HTERT RPE-1 (cell line): Measurements from ENCODE around the gene ZNF629.
"Not testable (repeated sequence)": the region's sequence is repeated elsewhere in the genome, so short reads cannot be mapped to it uniquely, and the experiment has no call there.

Experiments
- in situ Hi-C: fragments of 300-500 bp; cut with MboI; formaldehyde crosslinking; loops from 4 replicates; pipeline ENCODE4 v1.14.3; 2020; ENCODE audit warnings: low sequenced_read_pairs

The ZNF629 gene

GRCh38 chr16:30786936-30787612 is at the start of gene ZNF629:
Gene ZNF629, minus strand, starts transcription at chr16:30787205. Its CDS starts 2,723 bp downstream, at chr16:30784482.
- in situ Hi-C loops = no loop called here

DNA sequence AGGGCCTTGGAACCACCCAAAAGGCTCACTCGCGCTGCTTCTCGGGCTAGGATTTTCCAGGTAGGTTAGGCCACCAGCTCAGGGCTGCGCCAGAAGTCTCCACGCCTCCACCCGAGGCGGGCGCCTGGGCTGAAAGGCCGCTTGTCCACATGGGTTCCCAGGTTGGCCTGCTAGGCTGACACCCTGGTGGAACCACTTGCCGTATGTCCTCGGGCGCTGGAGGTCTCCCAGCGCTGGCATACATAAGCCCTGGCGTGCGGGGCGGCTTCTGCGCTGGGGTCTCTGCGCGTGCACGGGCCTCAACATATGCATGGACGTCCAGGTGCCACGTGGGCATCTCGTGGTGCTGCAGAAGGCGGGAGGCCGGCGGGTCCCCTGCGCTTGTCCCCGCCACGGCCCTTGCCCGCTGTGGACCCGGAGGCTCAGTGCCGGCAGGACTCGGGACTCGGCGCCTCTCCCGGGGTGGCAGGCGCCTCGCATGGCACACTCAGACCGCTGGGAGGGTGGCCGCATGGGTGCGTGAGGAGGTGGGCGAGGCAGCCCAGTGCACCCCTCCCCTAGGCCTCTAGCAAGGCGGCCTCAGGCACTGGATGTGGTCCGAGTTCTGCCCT is 47.2 kb upstream of the ZNF629 start:
- in situ Hi-C loops = no loop called here

- in situ Hi-C loops = no loop called here
Observed at GRCh38 chr16:30830072-30830417, 43.0 kb upstream of the ZNF629 start.

DNA sequence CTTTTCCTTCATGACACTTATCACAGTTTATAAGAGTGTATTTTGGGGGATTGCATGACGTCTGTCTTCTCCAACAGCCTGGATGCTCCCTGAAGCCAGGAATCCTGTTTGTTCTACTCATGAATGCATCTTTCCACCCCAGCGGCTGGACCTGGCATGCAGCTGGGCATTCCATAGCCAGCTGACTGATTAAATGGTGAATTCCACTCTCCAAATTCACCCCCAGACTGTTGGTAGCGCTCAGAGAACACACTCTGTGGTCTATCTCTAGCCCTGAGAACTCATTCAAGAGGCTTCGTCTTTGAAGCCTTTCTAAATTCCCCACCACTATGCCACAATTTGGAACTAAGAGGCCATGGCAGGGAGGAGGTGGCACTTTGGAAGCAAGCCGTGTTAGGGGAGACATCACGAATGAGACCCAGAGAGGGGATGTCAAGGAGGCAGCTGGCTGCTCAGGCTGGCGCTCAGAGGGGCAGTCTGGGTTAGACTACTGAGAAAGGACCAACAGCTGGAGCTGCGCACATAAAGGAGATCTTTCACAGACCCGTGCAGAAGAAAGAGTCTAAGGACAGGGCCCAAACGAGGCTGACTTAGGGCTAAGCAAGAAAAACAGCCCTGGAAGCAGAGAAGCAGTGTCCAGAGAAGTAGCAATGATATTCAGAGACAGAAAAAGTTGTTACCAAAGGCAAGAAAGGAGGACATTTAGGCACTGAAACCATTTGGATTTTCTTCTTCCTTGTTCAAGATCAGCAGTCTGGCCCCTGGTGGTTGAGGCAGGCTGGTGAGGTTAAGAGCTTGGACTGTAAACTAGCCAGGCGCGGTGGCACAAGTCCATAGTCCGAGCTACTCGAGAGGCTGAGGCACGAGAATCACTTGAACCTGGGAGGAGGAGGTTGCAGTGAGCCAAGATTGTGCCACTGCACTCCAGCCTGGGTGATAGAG is 42.4 kb upstream of the ZNF629 start:
- in situ Hi-C loops = no loop called here

DNA sequence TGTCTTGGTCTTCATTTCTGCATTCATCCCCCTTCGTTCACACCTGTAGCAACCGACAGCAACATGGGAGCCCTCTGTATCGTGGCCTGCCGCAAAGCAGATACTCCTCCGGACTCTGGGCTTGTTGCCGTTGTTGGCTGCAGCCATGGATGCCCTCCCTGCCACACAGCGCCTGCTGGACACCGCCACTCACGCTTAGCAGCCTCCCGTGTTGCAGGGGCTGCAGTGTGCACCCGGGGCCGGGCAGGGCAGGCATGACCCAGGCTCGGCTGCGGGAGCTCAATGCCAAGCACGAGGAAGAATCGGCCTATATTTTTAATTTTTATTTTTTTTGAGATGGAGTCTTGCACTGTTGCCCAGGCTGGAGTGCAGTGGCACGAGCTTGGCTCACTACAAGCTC is 34.9 kb upstream of the ZNF629 start:
- in situ Hi-C loops = no loop called here

DNA sequence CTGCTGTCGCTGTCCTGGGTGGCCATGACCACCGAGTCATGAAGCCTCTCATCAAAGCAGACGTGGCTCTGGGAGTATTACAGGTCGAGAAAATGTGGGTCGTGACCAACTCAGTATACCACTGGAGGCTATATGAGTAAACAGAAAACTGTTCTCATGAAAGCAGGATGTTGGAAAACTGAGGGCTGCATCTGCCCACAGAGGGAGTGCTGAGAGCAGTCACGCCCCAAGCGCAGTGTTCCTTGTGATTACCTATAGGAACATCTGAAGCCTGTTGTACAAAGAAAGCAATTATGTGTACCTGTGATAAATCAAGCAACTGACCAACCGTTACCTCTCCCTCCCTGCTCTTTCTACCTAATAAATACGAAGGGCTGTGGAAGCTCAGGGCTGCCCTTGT is 34.4 kb upstream of the ZNF629 start:
- in situ Hi-C loops = not testable (repeated sequence)

DNA sequence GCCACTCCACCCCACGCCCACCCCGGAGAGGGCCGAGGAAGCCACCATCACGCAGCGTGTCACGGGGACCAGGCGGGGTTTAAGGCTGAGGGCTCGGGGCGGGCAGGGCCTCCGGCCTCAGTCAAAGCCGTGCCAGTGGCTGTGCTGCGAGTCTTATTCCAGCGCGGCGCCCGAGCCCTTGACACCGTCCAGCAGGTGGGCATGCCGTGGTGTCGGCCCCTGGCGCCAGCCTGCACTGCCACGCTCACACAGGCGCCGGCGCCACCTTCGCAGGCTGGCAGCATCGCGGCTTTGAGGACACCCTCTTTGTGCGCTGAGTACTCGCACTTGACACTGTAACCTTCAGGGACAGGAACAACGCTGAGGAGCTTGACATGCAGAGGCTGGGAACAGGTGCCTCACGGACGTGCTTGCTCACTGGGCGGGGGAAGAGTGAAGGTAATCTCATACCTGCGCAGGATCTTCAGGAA is 34.0 kb upstream of the ZNF629 start:
- in situ Hi-C loops = no loop called here

DNA sequence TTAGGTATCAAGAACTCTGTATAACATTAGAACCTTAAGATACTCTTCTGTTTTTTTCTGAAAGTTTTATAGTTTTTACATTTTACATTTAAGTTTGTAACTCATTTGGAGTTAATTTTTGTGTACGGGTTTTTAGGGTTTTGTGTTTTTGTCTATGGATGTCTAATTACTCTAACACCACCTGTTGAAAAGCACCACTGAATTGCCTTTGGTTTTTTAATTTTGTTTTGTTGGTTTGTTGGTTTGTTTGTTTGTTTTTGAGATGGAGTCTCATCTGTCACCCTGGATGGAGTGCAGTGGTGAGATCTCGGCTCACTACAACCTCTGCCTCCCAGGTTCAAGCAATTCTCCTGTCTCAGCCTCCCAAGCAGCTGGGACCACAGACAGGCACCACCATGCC is 29.8 kb upstream of the ZNF629 start:
- in situ Hi-C loops = no loop called here

GRCh38 chr16:30813821-30814189 is 26.8 kb upstream of the ZNF629 start:
- in situ Hi-C loops = no loop called here

- in situ Hi-C loops = not testable (repeated sequence)
Observed at GRCh38 chr16:30809675-30810074, 22.7 kb upstream of the ZNF629 start.

DNA sequence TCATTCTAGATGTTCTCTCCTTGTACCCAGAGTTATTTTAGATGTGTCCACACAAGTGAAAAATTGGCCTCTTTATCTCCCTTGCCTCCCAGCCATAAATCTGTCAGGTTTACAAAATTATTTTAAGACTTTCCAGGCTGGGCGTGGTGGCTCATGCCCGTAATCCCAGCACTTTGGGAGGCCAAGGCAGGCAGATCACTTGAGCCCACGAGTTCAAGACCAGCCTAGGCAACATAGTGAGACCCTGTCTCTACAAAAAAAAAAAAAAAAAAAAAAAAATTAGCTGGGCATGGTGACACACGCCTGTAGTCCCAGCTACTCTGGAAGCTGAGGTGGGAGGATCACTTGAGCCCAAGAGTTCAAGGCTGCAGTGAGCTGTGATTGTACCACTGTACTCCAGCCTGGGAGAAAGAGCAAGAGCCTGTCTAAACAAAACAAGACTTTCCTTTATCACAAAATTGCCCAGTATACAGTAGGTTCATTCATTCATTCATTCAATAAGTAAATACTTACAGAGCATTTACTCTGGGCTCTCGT is 22.0 kb upstream of the ZNF629 start:
- in situ Hi-C loops = not testable (repeated sequence)

DNA sequence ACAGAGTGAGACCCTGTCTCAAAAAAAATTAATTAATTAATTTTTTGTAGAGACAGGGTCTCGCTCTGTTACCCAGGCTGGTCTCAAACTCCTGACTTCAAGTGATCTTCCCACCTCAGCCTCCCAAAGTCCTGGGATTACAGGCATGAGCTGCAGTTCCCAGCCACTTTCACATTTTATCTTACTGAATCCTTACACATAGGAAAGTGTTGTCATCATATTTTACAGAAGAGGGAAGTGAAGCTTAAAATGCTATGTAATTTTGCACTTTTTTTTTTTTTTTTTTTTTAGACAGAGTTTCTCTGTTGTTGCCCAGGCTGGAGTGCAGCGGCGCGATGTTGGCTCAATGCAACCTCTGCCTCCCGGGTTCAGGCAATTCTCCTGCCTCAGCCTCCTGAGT is 21.1 kb upstream of the ZNF629 start:
- in situ Hi-C loops = no loop called here

DNA sequence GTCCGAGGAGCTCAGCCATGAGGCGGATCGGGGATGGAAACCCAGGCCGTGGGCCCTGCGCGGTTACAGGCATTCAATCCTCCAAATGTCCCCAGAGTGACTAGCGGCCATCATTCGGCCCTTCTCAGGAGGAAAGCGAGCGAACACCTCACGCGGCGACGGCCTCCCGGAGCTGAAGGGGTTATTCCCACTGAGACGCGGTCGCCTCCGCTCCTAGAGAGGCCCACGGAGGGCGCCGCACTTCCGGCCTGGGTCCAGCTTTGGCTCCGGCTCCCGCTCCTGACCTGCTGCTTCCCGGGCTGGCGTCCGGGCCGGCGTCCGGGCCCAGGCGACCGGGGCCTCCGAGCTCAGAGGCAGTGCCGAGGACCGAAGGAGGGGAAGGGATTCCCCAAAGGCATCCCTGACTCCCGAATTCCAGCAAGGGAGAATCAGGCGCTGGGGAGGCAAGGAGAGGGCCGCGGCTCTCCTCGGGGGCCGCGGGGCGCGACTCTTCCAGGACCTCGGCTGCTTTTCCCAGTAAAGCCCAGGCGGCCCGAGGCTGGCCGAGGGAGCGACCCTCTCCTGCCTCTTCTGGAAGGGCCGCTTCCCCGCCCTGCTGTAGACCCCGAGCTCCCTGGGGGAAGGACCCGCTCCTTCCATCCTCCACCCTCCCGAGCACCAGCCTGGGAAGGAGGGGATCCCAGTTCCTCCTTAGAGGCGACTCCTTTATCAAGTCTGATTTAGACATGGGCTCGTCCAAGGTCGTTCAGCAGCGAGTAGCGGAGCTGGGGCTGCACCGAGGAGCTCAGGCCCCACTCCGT is 18.6 kb upstream of the ZNF629 start:
- in situ Hi-C loops = no loop called here

DNA sequence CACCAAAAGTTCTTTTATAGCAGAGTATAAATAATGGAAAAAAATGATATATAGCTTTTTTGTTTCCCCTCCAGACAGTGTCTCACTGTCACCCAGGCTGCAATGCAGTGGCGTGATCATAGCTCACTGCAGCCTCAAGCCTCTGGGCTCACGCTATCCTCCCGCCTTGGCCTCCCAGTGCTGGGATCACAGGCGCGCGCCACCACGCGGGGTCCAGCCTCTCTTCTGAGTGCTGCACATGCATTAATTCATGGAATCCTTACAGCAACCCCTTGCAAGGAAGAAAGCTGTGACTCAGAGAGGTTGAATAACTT is 18.0 kb upstream of the ZNF629 start:
- in situ Hi-C loops = no loop called here

- in situ Hi-C loops = no loop called here
Observed at GRCh38 chr16:30802936-30803335, 15.9 kb upstream of the ZNF629 start.

GRCh38 chr16:30797670-30798309 is 10.8 kb upstream of the ZNF629 start:
- in situ Hi-C loops = no loop called here

DNA sequence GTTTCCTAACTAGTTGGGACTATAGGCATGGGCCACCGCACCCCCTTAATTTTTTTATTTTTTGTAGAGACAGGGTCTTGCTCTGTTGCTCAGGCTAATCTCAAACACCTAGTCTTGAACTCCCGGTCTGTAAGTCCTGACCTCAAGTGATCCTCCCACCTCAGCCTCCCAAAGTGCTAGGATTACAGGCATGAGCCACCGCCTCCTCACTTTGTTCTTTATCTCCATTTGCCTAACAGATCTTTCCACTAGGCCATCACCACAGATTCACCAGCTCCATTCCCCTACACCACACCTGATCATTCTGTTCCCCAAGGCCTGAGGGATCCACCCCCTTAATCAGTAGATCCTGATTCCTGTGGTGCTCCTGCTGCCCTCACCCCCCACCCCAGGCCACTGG is 7.6 kb upstream of the ZNF629 start:
- in situ Hi-C loops = no loop called here

GRCh38 chr16:30793508-30794069 is 6.6 kb upstream of the ZNF629 start:
- in situ Hi-C loops = no loop called here

GRCh38 chr16:30787613-30788378 is 791 bp upstream of the ZNF629 start:
- in situ Hi-C loops = no loop called here
